ENCODE data around the gene MEDAG. TPM values are rescaled to one million over a fixed set of nuclear protein-coding genes. Genes with fewer than 3 reads are reported as not detected.

MEDAG gene
- total RNA-seq, 1 donor from 2014 or later: 19.0 TPM

DNA sequence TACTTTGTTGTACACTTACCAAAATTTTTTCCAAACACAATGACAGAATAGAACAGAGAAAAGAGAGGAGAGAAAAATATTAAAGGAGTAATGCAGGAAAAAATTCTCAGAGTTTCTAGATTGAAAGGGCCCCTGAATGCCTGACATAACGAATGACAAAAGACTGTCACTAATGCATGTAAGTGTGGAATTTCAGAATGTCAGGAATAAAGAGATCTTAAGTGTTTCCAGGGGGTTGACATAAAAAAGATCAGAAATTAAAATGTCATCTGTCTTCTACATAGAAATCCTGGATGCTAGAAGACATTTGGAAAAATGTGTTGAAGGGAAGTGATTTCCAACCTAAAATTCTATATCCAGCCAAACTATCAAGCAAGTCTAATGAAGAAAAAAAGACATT is 53.6 kb downstream of the MEDAG start:
- Mint-ChIP-seq H3K36me3 (ENCODE audit: low read depth) (peaks cover 10% of the 10 kb centered on the region), H3K27ac (ENCODE audit: unreplicated experiment) (no peak overlapping the region), H3K4me3 (ENCODE audit: unreplicated experiment) (no peak overlapping the region), H3K4me1 (ENCODE audit: low read depth) (peaks cover 6% of the 10 kb centered on the region), H3K9me3 (ENCODE audit: low read depth) (peaks cover 7% of the 10 kb centered on the region), H3K27me3 (ENCODE audit: low read depth) (peaks cover 4% of the 10 kb centered on the region)
- no peak for DNase-seq (ENCODE audit: low spot score)
- no peak for TF ChIP-seq CTCF (IDR thresholded peaks at IDR 0.05)

- peaks cover 18% of the 10 kb centered on the region for H3K4me1 Mint-ChIP-seq (ENCODE audit: low read depth)
- H3K9me3 Mint-ChIP-seq (ENCODE audit: low read depth): peaks cover 7% of the 10 kb centered on the region
- H3K4me3 Mint-ChIP-seq (ENCODE audit: unreplicated experiment): no peak overlapping the region
- TF ChIP-seq CTCF (IDR thresholded peaks at IDR 0.05): no peak
- no peak overlapping the region for H3K27ac Mint-ChIP-seq (ENCODE audit: unreplicated experiment)
- DNase-seq (ENCODE audit: low spot score): no peak
- H3K36me3 Mint-ChIP-seq (ENCODE audit: low read depth): peaks cover 10% of the 10 kb centered on the region
- peaks cover 4% of the 10 kb centered on the region for H3K27me3 Mint-ChIP-seq (ENCODE audit: low read depth)
Measured at GRCh38 chr13:30963791-30964190, 57.7 kb downstream of the MEDAG start.

DNA sequence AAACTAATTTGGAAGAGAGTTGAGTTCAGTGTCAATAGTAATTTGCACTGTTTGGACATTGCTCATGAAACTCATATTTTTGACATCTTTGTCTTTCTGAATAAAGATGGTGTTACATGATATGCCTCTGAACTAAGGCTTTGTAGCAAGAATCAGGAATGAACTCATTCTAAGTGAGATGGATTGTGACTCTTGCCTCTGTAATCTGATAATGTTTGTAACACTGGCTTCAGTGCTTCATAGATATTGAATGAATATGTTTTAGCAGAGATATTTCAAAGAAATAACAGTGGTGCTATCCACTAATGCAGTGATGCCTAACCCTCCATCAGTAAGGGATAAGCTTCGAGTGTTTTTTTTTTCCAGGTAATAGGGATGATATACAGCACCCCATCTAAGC is 59.3 kb downstream of the MEDAG start:
- TF ChIP-seq CTCF (IDR thresholded peaks at IDR 0.05): no peak
- H3K27ac Mint-ChIP-seq (ENCODE audit: unreplicated experiment): no peak overlapping the region

GRCh38 chr13:30966101-30966500 is 60.0 kb downstream of the MEDAG start:
- Mint-ChIP-seq H3K36me3 (ENCODE audit: low read depth) (peaks cover 6% of the 10 kb centered on the region), H3K4me1 (ENCODE audit: low read depth) (peaks cover 25% of the 10 kb centered on the region), H3K4me3 (ENCODE audit: unreplicated experiment) (no peak overlapping the region), H3K27me3 (ENCODE audit: low read depth) (peaks cover 4% of the 10 kb centered on the region), H3K27ac (ENCODE audit: unreplicated experiment) (no peak overlapping the region), H3K9me3 (ENCODE audit: low read depth) (no peaks in the 10 kb centered on the region)
- TF ChIP-seq CTCF (IDR thresholded peaks at IDR 0.05): no peak
- DNase-seq (ENCODE audit: low spot score): no peak

More for the DNA sequence above, 59.3 kb downstream of the MEDAG start:
- Mint-ChIP-seq H3K9me3 (ENCODE audit: low read depth) (no peaks in the 10 kb centered on the region), H3K27me3 (ENCODE audit: low read depth) (peaks cover 4% of the 10 kb centered on the region), H3K4me1 (ENCODE audit: low read depth) (peaks cover 25% of the 10 kb centered on the region), H3K4me3 (ENCODE audit: unreplicated experiment) (no peak overlapping the region), H3K36me3 (ENCODE audit: low read depth) (peaks cover 6% of the 10 kb centered on the region)
- DNase-seq (ENCODE audit: low spot score): no peak

GRCh38 chr13:30968846-30969245 is 62.8 kb downstream of the MEDAG start:
- TF ChIP-seq CTCF (IDR thresholded peaks at IDR 0.05): no peak
- Mint-ChIP-seq H3K4me1 (ENCODE audit: low read depth) (peaks cover 38% of the 10 kb centered on the region), H3K4me3 (ENCODE audit: unreplicated experiment) (no peak overlapping the region), H3K27ac (ENCODE audit: unreplicated experiment) (peak overlapping the region; percentile 15), H3K36me3 (ENCODE audit: low read depth) (no peaks in the 10 kb centered on the region), H3K27me3 (ENCODE audit: low read depth) (no peaks in the 10 kb centered on the region), H3K9me3 (ENCODE audit: low read depth) (no peaks in the 10 kb centered on the region)
- DNase-seq (ENCODE audit: low spot score): no peak

Data from chondrocyte (in vitro differentiated cells).